Lung microvascular endothelial cell (primary cell): ENCODE measurements around the gene TMPRSS15. TPM values are rescaled to one million over a fixed set of nuclear protein-coding genes. Genes with fewer than 3 reads are reported as not detected.

ENCODE experiments used
- DNase-seq, 2 donors: peaks; one replicate each; pipeline versions ENCODE4 v3.0.0 to v3.0.0-alpha.2; 2010; ENCODE audit warnings: low read depth in 2 of 2
- total RNA-seq: library from RNA; depleted of rRNA; stranded (reverse); fragments of >200 nt; gene quantifications from 2 replicates; pipeline ENCODE4 v1.2.1, GENCODE V29; 2014

Gene TMPRSS15
- total RNA-seq, 1 donor from 2014 or later: not detected

GRCh38 chr21:18349468-18349867 is 54.1 kb downstream of the TMPRSS15 start:
- DNase-seq: no peak

- DNase-seq: no peak
Observed at GRCh38 chr21:18340387-18340942, 63.1 kb downstream of the TMPRSS15 start.

GRCh38 chr21:18335651-18336236 is 67.8 kb downstream of the TMPRSS15 start:
- no peak for DNase-seq

GRCh38 chr21:18334066-18334465 is 69.5 kb downstream of the TMPRSS15 start:
- DNase-seq: no peak

- DNase-seq: no peak
Observed at GRCh38 chr21:18318156-18318555, 85.4 kb downstream of the TMPRSS15 start.

- DNase-seq: no peak
Observed at GRCh38 chr21:18298228-18298627, 105.4 kb downstream of the TMPRSS15 start.

GRCh38 chr21:18294100-18294499 is 109.5 kb downstream of the TMPRSS15 start:
- DNase-seq: no peak

- DNase-seq: no peak
Observed at GRCh38 chr21:18289876-18290275, 113.7 kb downstream of the TMPRSS15 start.

GRCh38 chr21:18285379-18285778 is 118.2 kb downstream of the TMPRSS15 start:
- no peak for DNase-seq

GRCh38 chr21:18275781-18276180 is 127.8 kb downstream of the TMPRSS15 start:
- DNase-seq: no peak

GRCh38 chr21:18274370-18274769 is 129.2 kb downstream of the TMPRSS15 start:
- DNase-seq: no peak

- no peak for DNase-seq
Observed at GRCh38 chr21:18273400-18273799, 130.2 kb downstream of the TMPRSS15 start.

GRCh38 chr21:18269856-18270255 is 133.7 kb downstream of the TMPRSS15 start:
- DNase-seq: no peak

GRCh38 chr21:18268906-18269305 is 134.7 kb downstream of the TMPRSS15 start:
- DNase-seq: no peak

GRCh38 chr21:18267496-18267895 is 136.1 kb downstream of the TMPRSS15 start:
- DNase-seq: no peak

GRCh38 chr21:18265944-18266343 is 137.6 kb downstream of the TMPRSS15 start:
- DNase-seq: peak in 1 of 2 donors; percentile 12

- DNase-seq: no peak
Observed at GRCh38 chr21:18253799-18254198, 149.8 kb downstream of the TMPRSS15 start.

GRCh38 chr21:18253221-18253620 is 150.4 kb downstream of the TMPRSS15 start:
- DNase-seq: no peak

GRCh38 chr21:18252680-18253079 is 150.9 kb downstream of the TMPRSS15 start:
- no peak for DNase-seq

- no peak for DNase-seq
Observed at GRCh38 chr21:18252256-18252655, 151.3 kb downstream of the TMPRSS15 start.

- DNase-seq: no peak
Observed at GRCh38 chr21:18251065-18251464, 152.5 kb downstream of the TMPRSS15 start.

- DNase-seq: no peak
Observed at GRCh38 chr21:18249672-18250071, 153.9 kb downstream of the TMPRSS15 start.

GRCh38 chr21:18248171-18248570 is 155.4 kb downstream of the TMPRSS15 start:
- no peak for DNase-seq
